Measurements from ENCODE around the gene IMP4.

DNA sequence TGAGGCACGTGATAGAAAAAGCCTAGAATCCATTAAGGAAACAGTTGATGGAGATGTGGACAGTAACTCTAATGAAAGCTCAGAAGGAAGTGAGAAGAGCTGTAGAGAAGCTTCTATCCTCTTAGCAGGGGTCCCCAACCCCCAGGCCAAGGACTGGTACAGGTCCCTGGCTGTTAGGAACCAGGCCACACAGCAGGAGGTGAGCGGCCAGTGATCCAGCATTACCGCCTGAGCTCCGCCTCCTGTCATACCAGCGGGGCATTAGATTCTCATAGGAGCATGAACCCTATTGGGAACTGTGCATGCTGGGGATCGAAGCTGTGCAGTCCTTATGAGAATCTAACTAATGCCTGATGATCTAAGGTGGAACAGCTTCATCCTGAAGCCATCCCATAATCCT is 8.7 kb upstream of the IMP4 start:
- TF ChIP-seq, protein P1, sequence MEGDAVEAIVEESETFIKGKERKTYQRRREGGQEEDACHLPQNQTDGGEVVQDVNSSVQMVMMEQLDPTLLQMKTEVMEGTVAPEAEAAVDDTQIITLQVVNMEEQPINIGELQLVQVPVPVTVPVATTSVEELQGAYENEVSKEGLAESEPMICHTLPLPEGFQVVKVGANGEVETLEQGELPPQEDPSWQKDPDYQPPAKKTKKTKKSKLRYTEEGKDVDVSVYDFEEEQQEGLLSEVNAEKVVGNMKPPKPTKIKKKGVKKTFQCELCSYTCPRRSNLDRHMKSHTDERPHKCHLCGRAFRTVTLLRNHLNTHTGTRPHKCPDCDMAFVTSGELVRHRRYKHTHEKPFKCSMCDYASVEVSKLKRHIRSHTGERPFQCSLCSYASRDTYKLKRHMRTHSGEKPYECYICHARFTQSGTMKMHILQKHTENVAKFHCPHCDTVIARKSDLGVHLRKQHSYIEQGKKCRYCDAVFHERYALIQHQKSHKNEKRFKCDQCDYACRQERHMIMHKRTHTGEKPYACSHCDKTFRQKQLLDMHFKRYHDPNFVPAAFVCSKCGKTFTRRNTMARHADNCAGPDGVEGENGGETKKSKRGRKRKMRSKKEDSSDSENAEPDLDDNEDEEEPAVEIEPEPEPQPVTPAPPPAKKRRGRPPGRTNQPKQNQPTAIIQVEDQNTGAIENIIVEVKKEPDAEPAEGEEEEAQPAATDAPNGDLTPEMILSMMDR (conservative IDR thresholded peaks at IDR 0.05 in 1 of 2, IDR thresholded peaks at IDR 0.05 in 1 of 2; ENCODE audit: extremely low read depth in 1 of 2, insufficient read depth in 1 of 2, low read depth in 1 of 2, low read length in 2 of 2): no peak
- no peak for TF ChIP-seq EZH2 (IDR thresholded peaks at IDR 0.05; ENCODE audit: borderline replicate concordance, low read length)

Data from mammary epithelial cell (primary cell).